SK-N-SH (cell line): ENCODE results near the gene PPP1R12C. TPM values are rescaled to one million over a fixed set of nuclear protein-coding genes. Genes with fewer than 3 reads are reported as not detected.

Experiments
- CTCF ChIA-PET: fragments of 300-600, 350-600 bp; formaldehyde crosslinking; extraction: SDS; loops from one replicate; lab custom pipeline; 2021; lab: Yijun Ruan, JAX
- POLR2A ChIA-PET: fragments of 350-600 bp; sonication (Branson Sonifier 250); formaldehyde crosslinking; extraction: SDS; loops from one replicate; lab custom pipeline; 2020; ENCODE audit warnings: antibody characterized with exemption, inconsistent platforms; lab: Yijun Ruan, JAX
- DNase-seq: peaks from one replicate; pipeline ENCODE4 v3.0.0; 2012
- H2AFZ ChIP-seq: fragments of 200-600 bp; sonication (generic); 2 replicates; pipeline ENCODE4 v1.8.1; 2016; ENCODE audit warnings: antibody characterized with exemption, mild to moderate bottlenecking, low read depth
- H3F3A ChIP-seq: fragments of 200-600 bp; sonication (generic); replicated peaks from 2 replicates; pipeline ENCODE3; 2016; ENCODE audit warnings: antibody characterized with exemption, mild to moderate bottlenecking; ENCODE audit not compliant: insufficient read depth
- H3K27ac ChIP-seq, 2 experiments: fragments of 200-500 bp in 1 of 2; fragments of 200-600 bp in 1 of 2; sonication (Bioruptor generic) in 1 of 2; sonication (generic), shearing (Covaris generic) in 1 of 2; 2 replicates each; pipeline versions ENCODE4 v1.5.1 to v1.6.1; 2014 to 2016; ENCODE audit warnings: low read depth in 2 of 2, inconsistent platforms in 1 of 2, low read length in 1 of 2, mild to moderate bottlenecking in 1 of 2, mixed read lengths in 1 of 2
- H3K27me3 ChIP-seq: fragments of 200-600 bp; sonication (generic), shearing (Covaris generic); 2 replicates; pipeline ENCODE4 v1.6.1; 2016; ENCODE audit warnings: mixed run types; ENCODE audit not compliant: insufficient read depth
- H3K36me3 ChIP-seq, 2 experiments: fragments of 200-500 bp in 1 of 2; fragments of 200-600 bp in 1 of 2; sonication (Bioruptor generic) in 1 of 2; sonication (generic) in 1 of 2; replicated peaks in 1 of 2; 2 replicates each; pipeline versions ENCODE3 to v1.5.1; 2014 to 2016; ENCODE audit warnings: low read length in 1 of 2, mild to moderate bottlenecking in 1 of 2; ENCODE audit not compliant: insufficient read depth in 2 of 2, control insufficient read depth in 1 of 2
- H3K4me1 ChIP-seq, 2 experiments: fragments of 200-500 bp in 1 of 2; fragments of 200-600 bp in 1 of 2; sonication (Bioruptor generic) in 1 of 2; sonication (generic), shearing (Covaris generic) in 1 of 2; 2 replicates each; pipeline versions ENCODE4 v1.5.1 to v1.6.1; 2014 to 2016; ENCODE audit warnings: low read depth in 1 of 2, low read length in 1 of 2, mixed run types in 1 of 2; ENCODE audit not compliant: insufficient read depth in 2 of 2, control insufficient read depth in 1 of 2
- H3K4me2 ChIP-seq: fragments of 200-600 bp; sonication (generic), shearing (Covaris generic); 2 replicates; pipeline ENCODE4 v1.6.1; 2017; ENCODE audit warnings: mixed run types
- H3K4me3 ChIP-seq, 2 experiments: fragments of 200-500 bp in 1 of 2; fragments of 200-600 bp in 1 of 2; sonication (Bioruptor generic) in 1 of 2; sonication (generic), shearing (Covaris generic) in 1 of 2; 2 replicates each; pipeline versions ENCODE4 v1.5.1 to v1.8.1; 2014 to 2016; ENCODE audit warnings: low read depth in 2 of 2, inconsistent platforms in 1 of 2, low read length in 1 of 2, mild to moderate bottlenecking in 1 of 2, mixed read lengths in 1 of 2, moderate library complexity in 1 of 2
- H3K79me2 ChIP-seq: fragments of 200-600 bp; sonication (generic); 2 replicates; pipeline ENCODE4 v1.8.1; 2017; ENCODE audit warnings: mild to moderate bottlenecking; ENCODE audit not compliant: insufficient read depth
- H3K9ac ChIP-seq: fragments of 200-600 bp; sonication (generic); 2 replicates; pipeline ENCODE4 v1.6.1; 2017; ENCODE audit warnings: mixed run types
- H3K9me2 ChIP-seq: fragments of 200-600 bp; sonication (generic); 2 replicates; pipeline ENCODE4 v1.6.1; 2017; ENCODE audit warnings: mixed run types
- H3K9me3 ChIP-seq: fragments of 200-600 bp; sonication (generic); 2 replicates; pipeline ENCODE4 v1.6.1; 2017; ENCODE audit warnings: mixed run types, mild to moderate bottlenecking, moderate library complexity
- H4K20me1 ChIP-seq: fragments of 200-600 bp; sonication (generic); 2 replicates; pipeline ENCODE4 v1.6.1; 2017; ENCODE audit warnings: mild to moderate bottlenecking, mixed run types; ENCODE audit not compliant: insufficient read depth
- FOSL2 ChIP-seq: IDR thresholded peaks from 2 replicates; pipeline ENCODE4 v1.4.0; 2012; ENCODE audit warnings: low read depth, mild to moderate bottlenecking, moderate library complexity, borderline replicate concordance
- FOXM1 ChIP-seq: IDR thresholded peaks from 2 replicates; pipeline ENCODE4 v1.4.0; 2012; ENCODE audit warnings: low read depth, mild to moderate bottlenecking
- NFIC ChIP-seq: IDR thresholded peaks from 2 replicates; pipeline ENCODE4 v1.4.0; 2012; ENCODE audit warnings: borderline replicate concordance
- NRF1 ChIP-seq: IDR thresholded peaks from 2 replicates; pipeline ENCODE4 v1.6.1; 2012; ENCODE audit warnings: low read depth, mild to moderate bottlenecking, low read length
- POLR2AphosphoS5 ChIP-seq: IDR thresholded peaks from 2 replicates; pipeline ENCODE4 v1.6.1; 2012; ENCODE audit warnings: low read depth, low read length
- RAD21 ChIP-seq: IDR thresholded peaks from 2 replicates; pipeline ENCODE4 v1.6.1; 2012; ENCODE audit warnings: mild to moderate bottlenecking, low read length
- RCOR1 ChIP-seq: fragments of 150-350 bp; IDR thresholded peaks from 2 replicates; pipeline ENCODE4 v1.6.1; 2017; ENCODE audit warnings: antibody characterized with exemption, low read length
- TAF1 ChIP-seq: IDR thresholded peaks from 2 replicates; pipeline ENCODE4 v1.6.1; 2012; ENCODE audit warnings: low read depth, mild to moderate bottlenecking, low read length, moderate library complexity, borderline replicate concordance
- TCF12 ChIP-seq: IDR thresholded peaks from 2 replicates; pipeline ENCODE4 v1.4.0; 2012
- YY1 ChIP-seq: IDR thresholded peaks from 2 replicates; pipeline ENCODE4 v1.4.0; 2012; ENCODE audit warnings: low read depth, mild to moderate bottlenecking
- WGBS: methylation state at CpG from one replicate; pipeline ENCODE4 v1.1.6; 2017; ENCODE audit warnings: low lambda C conversion rate; 5-methylcytosine and 5-hydroxymethylcytosine counted together
- polyA plus RNA-seq, 3 experiments: library from polyadenylated mRNA; depleted of rRNA; stranded (reverse); fragments of >200 nt; gene quantifications; 2 replicates each; pipeline ENCODE4 v1.2.3, GENCODE V29; 2012
- TF ChIP-seq, protein P1 (sequence below): IDR thresholded peaks from 2 replicates; pipeline ENCODE4 v1.6.1; 2012; ENCODE audit warnings: mild to moderate bottlenecking, low read depth, low read length, moderate library complexity
- TF ChIP-seq, protein P2 (sequence below): fragments of 150-350 bp; IDR thresholded peaks from 2 replicates; pipeline ENCODE4 v1.6.1; 2016; ENCODE audit warnings: mild to moderate bottlenecking, low read depth, low read length

The PPP1R12C gene
- polyA plus RNA-seq, 1 of the 3 experiments (the other 2 are of a cell fraction) = 83.9 TPM

DNA sequence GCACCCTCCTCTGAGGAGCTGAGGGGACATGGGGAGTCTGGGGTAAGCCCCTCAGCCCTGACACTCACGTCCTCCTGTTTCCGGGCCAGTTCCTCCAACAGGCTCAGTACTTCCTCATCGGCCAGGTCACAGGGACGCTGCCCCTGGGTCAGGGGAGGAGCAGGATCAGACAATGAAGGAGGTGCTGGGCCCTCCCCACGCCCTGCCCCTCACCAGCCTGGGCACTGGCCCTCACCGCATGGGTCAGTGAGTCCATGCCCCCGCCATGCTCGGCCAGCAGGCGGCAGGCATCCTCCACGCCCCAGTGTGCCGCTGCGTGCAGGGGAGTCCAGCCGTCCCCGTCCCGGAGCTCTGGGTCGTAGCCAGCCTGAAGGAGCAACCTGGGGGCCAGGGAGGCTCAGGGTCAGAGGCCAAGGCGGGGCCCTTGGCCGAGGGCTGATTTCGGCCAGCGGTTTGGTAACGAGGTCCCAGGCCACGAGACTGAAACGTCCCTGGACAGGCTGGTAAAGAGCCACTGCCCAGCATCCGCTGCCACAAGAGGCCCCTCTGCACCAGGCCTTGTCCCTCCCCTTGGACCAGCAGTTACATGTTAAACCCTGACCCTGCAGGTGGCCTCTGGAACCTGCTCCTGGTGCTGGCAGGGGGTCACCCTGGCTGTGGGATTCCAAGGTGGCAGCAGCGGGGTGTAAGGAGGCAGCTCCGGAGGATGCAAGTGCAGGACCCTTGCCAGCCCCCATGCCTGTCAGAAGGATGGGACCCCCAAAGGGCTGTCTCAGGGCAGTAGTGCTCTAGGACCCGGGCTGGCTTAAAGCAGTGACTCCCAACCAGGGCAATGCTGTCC lies 18.5 kb downstream of the PPP1R12C start:
- H2AFZ ChIP-seq = no peak overlapping the region
- H3K79me2 ChIP-seq = peaks cover 14% of the 10 kb centered on the region
- H3K36me3 ChIP-seq = peaks cover 18 to 44% of the 10 kb centered on the region in 2 experiments
- DNase-seq = no peak
- no peaks in the 10 kb centered on the region for H3K9me3 ChIP-seq
- no peaks in the 10 kb centered on the region for H3K9me2 ChIP-seq
- no peak overlapping the region for H3K27ac ChIP-seq
- no peak overlapping the region for H3K9ac ChIP-seq
- CTCF ChIA-PET = interaction anchor here (1.4 to 2.9 kb wide), 4 partner anchors 10 to 14 kb away, joined by 5 to 14 read pairs (median 6); no protein-coding TSS in a partner anchor
- 0 out of 2 replicates have a peak, but pooled peaks cover 4% of the 10 kb centered on the region for H4K20me1 ChIP-seq
- H3F3A ChIP-seq = no peaks in the 10 kb centered on the region
- POLR2A ChIA-PET = no interaction called here
- H3K4me1 ChIP-seq = no peaks in the 10 kb centered on the region
- TF ChIP-seq RCOR1 (no peak), RAD21 (no peak), FOSL2 (no peak), FOXM1 (no peak), NFIC (no peak), TCF12 (no peak), TAF1 (no peak), YY1 (no peak), NRF1 (no peak)
- TF ChIP-seq, protein P1, sequence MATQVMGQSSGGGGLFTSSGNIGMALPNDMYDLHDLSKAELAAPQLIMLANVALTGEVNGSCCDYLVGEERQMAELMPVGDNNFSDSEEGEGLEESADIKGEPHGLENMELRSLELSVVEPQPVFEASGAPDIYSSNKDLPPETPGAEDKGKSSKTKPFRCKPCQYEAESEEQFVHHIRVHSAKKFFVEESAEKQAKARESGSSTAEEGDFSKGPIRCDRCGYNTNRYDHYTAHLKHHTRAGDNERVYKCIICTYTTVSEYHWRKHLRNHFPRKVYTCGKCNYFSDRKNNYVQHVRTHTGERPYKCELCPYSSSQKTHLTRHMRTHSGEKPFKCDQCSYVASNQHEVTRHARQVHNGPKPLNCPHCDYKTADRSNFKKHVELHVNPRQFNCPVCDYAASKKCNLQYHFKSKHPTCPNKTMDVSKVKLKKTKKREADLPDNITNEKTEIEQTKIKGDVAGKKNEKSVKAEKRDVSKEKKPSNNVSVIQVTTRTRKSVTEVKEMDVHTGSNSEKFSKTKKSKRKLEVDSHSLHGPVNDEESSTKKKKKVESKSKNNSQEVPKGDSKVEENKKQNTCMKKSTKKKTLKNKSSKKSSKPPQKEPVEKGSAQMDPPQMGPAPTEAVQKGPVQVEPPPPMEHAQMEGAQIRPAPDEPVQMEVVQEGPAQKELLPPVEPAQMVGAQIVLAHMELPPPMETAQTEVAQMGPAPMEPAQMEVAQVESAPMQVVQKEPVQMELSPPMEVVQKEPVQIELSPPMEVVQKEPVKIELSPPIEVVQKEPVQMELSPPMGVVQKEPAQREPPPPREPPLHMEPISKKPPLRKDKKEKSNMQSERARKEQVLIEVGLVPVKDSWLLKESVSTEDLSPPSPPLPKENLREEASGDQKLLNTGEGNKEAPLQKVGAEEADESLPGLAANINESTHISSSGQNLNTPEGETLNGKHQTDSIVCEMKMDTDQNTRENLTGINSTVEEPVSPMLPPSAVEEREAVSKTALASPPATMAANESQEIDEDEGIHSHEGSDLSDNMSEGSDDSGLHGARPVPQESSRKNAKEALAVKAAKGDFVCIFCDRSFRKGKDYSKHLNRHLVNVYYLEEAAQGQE = no peak
- no peak overlapping the region for H3K4me2 ChIP-seq
- 100% methylated on average over 4 of the region's 27 CpGs for WGBS
- H3K27me3 ChIP-seq = no peaks in the 10 kb centered on the region
- H3K4me3 ChIP-seq = no peak overlapping the region

DNA sequence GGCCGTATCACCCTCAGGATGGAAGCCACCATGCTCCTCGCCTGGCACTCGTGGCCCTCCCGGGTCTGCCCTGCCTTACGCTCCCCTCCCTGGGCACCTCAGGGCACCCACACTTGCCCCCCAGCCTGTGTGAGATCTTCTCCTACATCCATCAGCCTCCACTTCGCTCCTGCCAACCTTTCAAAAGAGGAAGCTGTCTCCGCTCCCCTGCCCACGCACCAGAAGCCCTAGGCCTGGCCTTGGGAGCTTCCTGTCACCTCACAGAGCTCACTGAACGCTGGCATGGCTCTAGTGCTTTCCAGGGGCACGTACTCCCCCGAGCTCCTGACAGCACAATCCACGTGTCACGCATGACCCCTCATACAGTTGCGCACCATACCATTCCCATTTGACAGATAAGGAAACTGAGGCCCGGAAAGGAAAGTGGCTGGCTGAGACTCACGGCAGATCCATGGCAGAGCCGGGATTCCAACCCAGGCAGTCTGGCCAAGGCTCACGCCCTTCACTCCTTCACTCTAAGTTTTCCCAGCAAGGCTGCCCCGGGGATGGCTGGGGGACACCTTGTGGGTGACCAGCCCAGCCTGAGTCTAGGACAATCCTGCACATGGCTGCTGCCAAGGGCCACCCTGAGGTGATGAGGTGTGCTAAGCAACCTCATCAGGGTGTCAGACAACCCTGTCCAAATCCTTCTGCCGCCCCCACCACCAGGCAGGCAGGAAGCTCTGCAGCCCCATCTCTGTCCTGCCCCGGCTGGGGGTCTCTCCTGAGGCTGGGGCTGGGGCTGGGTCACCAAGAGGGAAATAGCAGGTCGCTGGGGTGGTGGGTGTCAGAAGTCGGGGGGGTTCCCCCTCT lies 19.3 kb downstream of the PPP1R12C start:
- no peaks in the 10 kb centered on the region for H3K4me1 ChIP-seq
- no peak overlapping the region for H3K9ac ChIP-seq
- no peak overlapping the region for H2AFZ ChIP-seq
- POLR2A ChIA-PET = no interaction called here
- H4K20me1 ChIP-seq = 0 out of 2 replicates have a peak, but pooled peaks cover 4% of the 10 kb centered on the region
- peaks cover 12 to 40% of the 10 kb centered on the region in 2 experiments for H3K36me3 ChIP-seq
- H3K9me2 ChIP-seq = no peaks in the 10 kb centered on the region
- CTCF ChIA-PET = interaction anchor here (1.3 to 1.6 kb wide), 3 partner anchors 9 to 13 kb away, joined by 4 to 6 read pairs (median 5); no protein-coding TSS in a partner anchor
- no peak overlapping the region for H3K4me2 ChIP-seq
- 0 out of 2 replicates have a peak, but pooled peaks cover 6% of the 10 kb centered on the region for H3K79me2 ChIP-seq
- DNase-seq = no peak
- H3K27ac ChIP-seq = no peak overlapping the region
- no peaks in the 10 kb centered on the region for H3K9me3 ChIP-seq
- no peaks in the 10 kb centered on the region for H3K27me3 ChIP-seq
- WGBS = 97% methylated on average over 23 of the region's 23 CpGs
- H3F3A ChIP-seq = no peaks in the 10 kb centered on the region
- TF ChIP-seq POLR2AphosphoS5 (no peak), TCF12 (no peak)
- TF ChIP-seq, protein P2, sequence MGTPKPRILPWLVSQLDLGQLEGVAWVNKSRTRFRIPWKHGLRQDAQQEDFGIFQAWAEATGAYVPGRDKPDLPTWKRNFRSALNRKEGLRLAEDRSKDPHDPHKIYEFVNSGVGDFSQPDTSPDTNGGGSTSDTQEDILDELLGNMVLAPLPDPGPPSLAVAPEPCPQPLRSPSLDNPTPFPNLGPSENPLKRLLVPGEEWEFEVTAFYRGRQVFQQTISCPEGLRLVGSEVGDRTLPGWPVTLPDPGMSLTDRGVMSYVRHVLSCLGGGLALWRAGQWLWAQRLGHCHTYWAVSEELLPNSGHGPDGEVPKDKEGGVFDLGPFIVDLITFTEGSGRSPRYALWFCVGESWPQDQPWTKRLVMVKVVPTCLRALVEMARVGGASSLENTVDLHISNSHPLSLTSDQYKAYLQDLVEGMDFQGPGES = no peak
- no peak overlapping the region for H3K4me3 ChIP-seq
